Calu3 (cell line): ENCODE results near the gene LRGUK. TPM values are rescaled to one million over a fixed set of nuclear protein-coding genes. Genes with fewer than 3 reads are reported as not detected.

ENCODE experiments used
- BruUV-seq: library from RNA; stranded (reverse); fragments of 400-500 nt; replicated peaks from 2 replicates; lab custom pipeline; 2021; lab: Mats Ljungman, UMichigan
- CTCF ChIA-PET: fragments of 300-600 bp; sonication (Branson Sonifier 250); formaldehyde crosslinking; loops from one replicate; lab custom pipeline; 2022; ENCODE audit warnings: antibody characterized with exemption; lab: Charles Lee
- DNase-seq: peaks from one replicate; pipeline ENCODE4 v3.0.0; 2022
- H3K27ac Mint-ChIP-seq: one replicate; pipeline ENCODE4 v1.8.0; 2022; ENCODE audit warnings: mixed read lengths; ENCODE audit not compliant: unreplicated experiment
- H3K27me3 Mint-ChIP-seq: one replicate; pipeline ENCODE4 v1.8.0; 2022; ENCODE audit warnings: mixed read lengths; ENCODE audit not compliant: unreplicated experiment
- H3K36me3 Mint-ChIP-seq: one replicate; pipeline ENCODE4 v1.8.0; 2022; ENCODE audit warnings: mild to moderate bottlenecking, moderate library complexity, mixed read lengths; ENCODE audit not compliant: insufficient read depth, unreplicated experiment
- H3K4me1 Mint-ChIP-seq: one replicate; pipeline ENCODE4 v1.8.0; 2022; ENCODE audit warnings: mild to moderate bottlenecking, low read depth, mixed read lengths; ENCODE audit not compliant: unreplicated experiment
- H3K4me3 Mint-ChIP-seq: one replicate; pipeline ENCODE4 v1.8.0; 2022; ENCODE audit warnings: mild to moderate bottlenecking, low read depth, moderate library complexity, mixed read lengths; ENCODE audit not compliant: unreplicated experiment
- H3K9me3 Mint-ChIP-seq: one replicate; pipeline ENCODE4 v1.8.0; 2022; ENCODE audit warnings: low read depth, mixed read lengths; ENCODE audit not compliant: unreplicated experiment
- intact Hi-C: fragments of 100-400 bp; cut with micrococcal nuclease; formaldehyde crosslinking; loops from one replicate; pipeline ENCODE4 v1.10.0; 2022; ENCODE audit not compliant: unreplicated experiment
- total RNA-seq: library from RNA; stranded (reverse); gene quantifications from 2 replicates; pipeline ENCODE4 v1.2.3, GENCODE V29; 2022
- TF ChIP-seq, protein P1 (sequence below): fragments of 200-600 bp; IDR thresholded peaks from one replicate; pipeline ENCODE4 v1.8.0; 2022; ENCODE audit warnings: antibody characterized with exemption; ENCODE audit not compliant: unreplicated experiment

Gene LRGUK
- total RNA-seq, 1 experiment from 2014 or later = 0.52 TPM

DNA sequence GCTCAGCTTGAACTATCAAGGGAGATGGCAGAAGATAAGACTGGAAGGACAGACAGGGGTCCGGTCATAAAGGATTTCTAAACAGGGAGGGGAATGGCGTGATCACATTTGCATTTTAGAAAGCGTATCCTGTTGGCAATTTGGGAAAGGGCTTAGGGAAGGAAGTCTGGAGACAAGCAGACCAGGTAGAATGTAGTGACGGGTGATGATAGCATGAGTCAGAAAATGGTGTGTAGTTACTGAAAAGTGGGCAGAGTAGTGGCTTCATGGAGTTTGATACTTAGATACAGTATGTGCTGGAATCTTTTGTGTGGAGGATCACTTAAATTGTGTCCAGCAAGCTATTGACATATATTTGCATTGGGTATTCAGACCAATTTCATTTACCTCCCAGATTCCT, 61.2 kb downstream of the LRGUK start:
- H3K27ac Mint-ChIP-seq = no peak overlapping the region
- DNase-seq = no peak
- H3K36me3 Mint-ChIP-seq = no peaks in the 10 kb centered on the region
- no TSS peak for BruUV-seq
- H3K9me3 Mint-ChIP-seq = no peaks in the 10 kb centered on the region
- TF ChIP-seq, protein P1, sequence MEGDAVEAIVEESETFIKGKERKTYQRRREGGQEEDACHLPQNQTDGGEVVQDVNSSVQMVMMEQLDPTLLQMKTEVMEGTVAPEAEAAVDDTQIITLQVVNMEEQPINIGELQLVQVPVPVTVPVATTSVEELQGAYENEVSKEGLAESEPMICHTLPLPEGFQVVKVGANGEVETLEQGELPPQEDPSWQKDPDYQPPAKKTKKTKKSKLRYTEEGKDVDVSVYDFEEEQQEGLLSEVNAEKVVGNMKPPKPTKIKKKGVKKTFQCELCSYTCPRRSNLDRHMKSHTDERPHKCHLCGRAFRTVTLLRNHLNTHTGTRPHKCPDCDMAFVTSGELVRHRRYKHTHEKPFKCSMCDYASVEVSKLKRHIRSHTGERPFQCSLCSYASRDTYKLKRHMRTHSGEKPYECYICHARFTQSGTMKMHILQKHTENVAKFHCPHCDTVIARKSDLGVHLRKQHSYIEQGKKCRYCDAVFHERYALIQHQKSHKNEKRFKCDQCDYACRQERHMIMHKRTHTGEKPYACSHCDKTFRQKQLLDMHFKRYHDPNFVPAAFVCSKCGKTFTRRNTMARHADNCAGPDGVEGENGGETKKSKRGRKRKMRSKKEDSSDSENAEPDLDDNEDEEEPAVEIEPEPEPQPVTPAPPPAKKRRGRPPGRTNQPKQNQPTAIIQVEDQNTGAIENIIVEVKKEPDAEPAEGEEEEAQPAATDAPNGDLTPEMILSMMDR = no peak
- CTCF ChIA-PET = no interaction called here
- no peaks in the 10 kb centered on the region for H3K4me1 Mint-ChIP-seq
- no peaks in the 10 kb centered on the region for H3K27me3 Mint-ChIP-seq
- intact Hi-C loops = no loop called here
- H3K4me3 Mint-ChIP-seq = no peak overlapping the region

DNA sequence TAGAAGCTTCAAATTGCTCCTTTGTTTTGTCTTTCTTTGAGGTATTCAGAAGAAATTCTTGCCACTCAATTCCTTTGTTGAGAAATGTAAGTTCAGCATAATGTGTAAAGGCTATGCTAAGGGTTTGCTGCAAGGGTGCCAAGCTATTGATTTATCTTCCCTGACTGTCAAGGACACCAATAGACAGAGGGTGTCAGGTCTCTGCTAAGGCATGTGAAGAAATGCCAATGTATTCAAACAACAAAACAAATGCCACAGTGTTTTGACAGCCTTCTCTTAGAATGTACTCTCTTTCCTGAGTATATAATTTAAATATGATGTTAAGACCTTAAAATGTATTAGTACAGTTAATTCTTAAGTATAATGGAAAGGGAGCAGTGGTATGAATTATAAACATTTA, 62.4 kb downstream of the LRGUK start:
- H3K4me1 Mint-ChIP-seq = no peaks in the 10 kb centered on the region
- H3K36me3 Mint-ChIP-seq = no peaks in the 10 kb centered on the region
- no peaks in the 10 kb centered on the region for H3K27me3 Mint-ChIP-seq
- DNase-seq = no peak
- intact Hi-C loops = no loop called here
- CTCF ChIA-PET = no interaction called here
- no TSS peak for BruUV-seq
- TF ChIP-seq, protein P1 = no peak
- no peak overlapping the region for H3K4me3 Mint-ChIP-seq
- no peak overlapping the region for H3K27ac Mint-ChIP-seq
- no peaks in the 10 kb centered on the region for H3K9me3 Mint-ChIP-seq

DNA sequence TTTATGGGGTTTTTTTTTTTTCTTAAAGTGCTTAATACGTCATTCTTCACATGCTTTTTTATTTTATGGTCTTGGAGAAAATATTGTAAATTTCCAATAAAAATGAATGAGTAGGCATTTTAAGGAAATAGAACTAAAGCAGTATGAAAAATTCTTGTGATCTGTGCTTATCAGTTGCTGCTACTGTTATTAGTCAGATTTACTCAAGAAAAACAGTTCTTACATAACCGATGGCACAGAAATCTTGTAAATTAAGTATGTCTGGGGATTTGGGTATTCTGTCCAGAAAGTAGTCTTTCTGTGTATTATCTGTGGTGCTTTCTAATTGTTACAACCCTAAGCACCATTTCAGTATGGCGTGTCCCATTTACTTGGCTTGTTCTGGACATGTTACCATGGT, 64.7 kb downstream of the LRGUK start:
- TF ChIP-seq, protein P1 = no peak
- BruUV-seq = no TSS peak
- Mint-ChIP-seq H3K27ac (no peak overlapping the region), H3K4me3 (no peak overlapping the region), H3K9me3 (no peaks in the 10 kb centered on the region), H3K27me3 (no peaks in the 10 kb centered on the region), H3K4me1 (no peaks in the 10 kb centered on the region), H3K36me3 (no peaks in the 10 kb centered on the region)
- CTCF ChIA-PET = no interaction called here
- no peak for DNase-seq
- intact Hi-C loops = no loop called here

DNA sequence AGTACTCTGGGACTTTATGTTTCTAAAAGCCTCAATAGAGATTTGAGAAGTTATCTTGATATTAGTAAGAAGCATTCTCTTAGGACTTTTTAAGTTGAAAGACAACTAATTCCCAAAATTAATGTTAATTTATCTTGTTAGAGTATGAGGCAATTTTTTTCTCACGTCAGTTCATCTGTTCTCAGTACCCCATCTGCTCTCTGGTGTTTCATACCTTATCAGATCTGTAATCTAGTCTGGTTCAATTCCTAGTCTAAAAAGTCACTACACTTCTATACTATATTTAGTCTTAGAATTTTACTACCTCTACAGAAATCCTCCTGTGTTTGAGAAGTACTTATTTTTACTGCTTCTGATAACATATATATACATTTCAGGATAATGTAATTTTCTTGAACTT, 66.1 kb downstream of the LRGUK start:
- Mint-ChIP-seq H3K36me3 (no peaks in the 10 kb centered on the region), H3K27me3 (no peaks in the 10 kb centered on the region), H3K4me1 (no peaks in the 10 kb centered on the region), H3K4me3 (no peak overlapping the region), H3K9me3 (no peaks in the 10 kb centered on the region), H3K27ac (no peak overlapping the region)
- TF ChIP-seq, protein P1 = no peak
- intact Hi-C loops = no loop called here
- BruUV-seq = no TSS peak
- CTCF ChIA-PET = no interaction called here
- DNase-seq = no peak
